SH-SY5Y (cell line): ENCODE data around the gene NRG4.

Experiments
- GATA2 ChIP-seq: IDR thresholded peaks from 2 replicates; pipeline ENCODE4 v1.6.1; 2011; ENCODE audit warnings: mild to moderate bottlenecking, low read depth, low read length
- GATA3 ChIP-seq: IDR thresholded peaks from 2 replicates; pipeline ENCODE4 v1.6.1; 2011; ENCODE audit warnings: low read depth, mild to moderate bottlenecking, low read length, moderate library complexity

- no peak for TF ChIP-seq GATA2
- no peak for TF ChIP-seq GATA3
These were observed 95.2 kb downstream of the NRG4 start for GRCh38 chr15:75916978-75917377.
